Stomach smooth muscle (tissue), 2 donors: Measurements from ENCODE around the gene MINDY4.

ENCODE experiments used
- H3K27ac ChIP-seq: one replicate; pipeline ENCODE4 v1.7.0; 2013; ENCODE audit warnings: mild to moderate bottlenecking, low read length, inconsistent platforms
- H3K27me3 ChIP-seq, 2 donors: one replicate each; pipeline ENCODE4 v1.7.0; 2013; ENCODE audit warnings: low read length in 2 of 2; ENCODE audit not compliant: insufficient read depth in 2 of 2, control insufficient read depth in 1 of 2
- H3K36me3 ChIP-seq, 2 donors: one replicate each; pipeline ENCODE4 v1.7.0; 2013; ENCODE audit warnings: low read length in 2 of 2; ENCODE audit not compliant: control insufficient read depth in 2 of 2, insufficient read depth in 2 of 2
- H3K4me1 ChIP-seq: one replicate; pipeline ENCODE4 v1.7.0; 2013; ENCODE audit warnings: low read length; ENCODE audit not compliant: control insufficient read depth, insufficient read depth
- H3K4me3 ChIP-seq, 2 donors: one replicate each; pipeline ENCODE4 v1.7.0; 2013; ENCODE audit warnings: low read length in 2 of 2
- H3K9ac ChIP-seq, 2 donors: one replicate each; pipeline ENCODE4 v1.7.0; 2013; ENCODE audit warnings: low read length in 2 of 2, mild to moderate bottlenecking in 1 of 2
- H3K9me3 ChIP-seq, 2 donors: one replicate each; pipeline ENCODE4 v1.7.0; 2013; ENCODE audit warnings: low read length in 2 of 2; ENCODE audit not compliant: control insufficient read depth in 2 of 2
- donor health status: healthy.
- donor health status: Pancreatic carcinoma.

MINDY4 gene

DNA sequence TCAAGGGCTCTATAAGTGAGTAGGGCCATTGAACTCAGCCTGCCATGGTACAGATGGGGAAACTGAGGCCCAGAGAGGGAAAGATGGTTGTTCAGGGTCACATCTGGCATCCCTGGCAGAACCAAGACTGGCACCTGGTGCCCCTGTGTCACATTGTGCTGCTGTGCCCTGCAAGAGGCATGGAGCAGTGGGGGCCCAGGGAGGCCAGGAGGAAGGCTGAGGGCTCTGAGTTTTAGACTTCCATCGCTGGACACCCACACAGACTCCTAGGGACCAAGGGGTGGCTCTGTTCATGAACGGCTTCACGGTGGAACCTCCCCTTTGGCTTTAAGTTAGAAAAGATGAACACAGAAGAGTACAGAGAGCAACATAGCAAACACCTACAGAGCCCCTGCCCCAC is 73.7 kb downstream of the MINDY4 start:
- Histone ChIP-seq H3K27me3 (no peaks in the 10 kb centered on the region), H3K36me3 (peaks cover 0 to 16% of the 10 kb centered on the region in 2 donors), H3K9me3 (no peaks in the 10 kb centered on the region), H3K4me1 (peaks cover 54% of the 10 kb centered on the region), H3K9ac (no peak overlapping the region), H3K27ac (peak overlapping the region; percentile 90), H3K4me3 (no peak overlapping the region)

DNA sequence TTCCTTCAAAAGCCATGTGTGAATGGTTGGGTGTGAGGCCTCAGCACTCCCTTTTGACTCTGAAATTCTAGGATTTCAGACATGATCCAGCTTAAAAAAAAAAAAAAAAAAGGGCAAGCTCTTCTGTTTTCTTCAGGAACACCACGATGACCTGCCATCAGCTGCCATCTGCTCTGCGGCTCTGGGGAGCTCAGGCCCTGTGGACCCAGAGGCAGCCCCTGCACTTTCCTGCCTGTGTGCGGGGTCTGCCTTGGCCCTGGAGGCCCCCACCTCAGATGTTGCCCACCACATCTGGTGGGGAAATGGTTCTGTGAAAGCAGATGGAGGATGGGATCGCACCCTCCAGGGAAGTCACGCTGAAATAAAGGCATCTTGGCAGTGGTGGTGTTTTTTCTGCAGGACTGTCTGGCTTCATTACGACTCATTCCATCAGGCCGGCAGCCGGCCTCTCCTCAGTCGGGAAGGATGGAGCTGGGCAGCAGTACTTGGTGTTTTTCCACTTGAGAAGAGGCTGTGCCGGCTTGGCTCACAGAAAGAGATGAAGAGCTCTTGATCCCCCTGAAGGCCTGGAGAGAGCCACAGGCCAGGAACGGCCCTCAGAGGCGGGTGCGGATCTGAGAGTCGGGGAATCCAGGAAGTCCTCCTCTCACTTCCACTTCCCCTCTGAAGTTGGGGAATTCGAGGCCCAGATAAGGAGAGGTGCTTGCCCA is 74.4 kb downstream of the MINDY4 start:
- Histone ChIP-seq H3K9me3 (no peaks in the 10 kb centered on the region), H3K4me3 (no peak overlapping the region), H3K9ac (peak overlapping the region; percentile 29 to 42), H3K4me1 (peaks cover 61% of the 10 kb centered on the region), H3K27ac (peak overlapping the region; percentile 90), H3K27me3 (no peaks in the 10 kb centered on the region), H3K36me3 (peaks cover 0 to 11% of the 10 kb centered on the region in 2 donors)

DNA sequence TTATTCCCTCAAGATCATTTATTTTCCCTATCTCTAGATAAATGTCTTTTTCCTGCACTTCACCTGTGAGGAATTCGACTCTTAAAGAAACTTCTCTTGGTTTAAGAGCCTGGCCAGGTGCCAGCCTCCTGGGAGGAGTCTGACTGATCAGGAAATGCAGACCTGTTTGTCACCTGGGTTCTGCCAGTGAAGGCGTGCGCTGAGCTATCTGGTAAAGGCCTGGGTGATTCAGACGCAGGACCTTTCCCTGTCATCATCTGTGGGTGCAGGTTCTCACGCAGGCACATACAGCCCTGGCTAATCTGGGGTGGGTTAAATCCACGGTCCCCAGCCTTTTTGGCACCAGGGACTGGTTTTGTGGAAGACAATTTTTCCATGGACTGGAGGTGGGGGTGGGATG is 75.2 kb downstream of the MINDY4 start:
- Histone ChIP-seq H3K9ac (peak overlapping the region in 1 of 2 donors; percentile 29), H3K27me3 (no peaks in the 10 kb centered on the region), H3K9me3 (no peaks in the 10 kb centered on the region), H3K4me3 (no peak overlapping the region), H3K4me1 (peaks cover 66% of the 10 kb centered on the region), H3K36me3 (peaks cover 0 to 5% of the 10 kb centered on the region in 2 donors), H3K27ac (peak overlapping the region; percentile 90)

- H3K4me1 ChIP-seq: peaks cover 78% of the 10 kb centered on the region
- H3K9ac ChIP-seq: no peak overlapping the region
- no peaks in the 10 kb centered on the region for H3K9me3 ChIP-seq
- H3K4me3 ChIP-seq: no peak overlapping the region
- no peaks in the 10 kb centered on the region for H3K27me3 ChIP-seq
- H3K27ac ChIP-seq: peak overlapping the region; percentile 99
- no peaks in the 10 kb centered on the region for H3K36me3 ChIP-seq
Measured at GRCh38 chr7:30848121-30848855, 77.1 kb downstream of the MINDY4 start.

- Histone ChIP-seq H3K4me1 (peaks cover 80% of the 10 kb centered on the region), H3K4me3 (no peak overlapping the region), H3K27ac (peak overlapping the region; percentile 99), H3K36me3 (peaks cover 2 to 3% of the 10 kb centered on the region in 2 donors), H3K9me3 (no peaks in the 10 kb centered on the region), H3K27me3 (no peaks in the 10 kb centered on the region), H3K9ac (no peak overlapping the region)
Measured at GRCh38 chr7:30849565-30849964, 78.3 kb downstream of the MINDY4 start.

DNA sequence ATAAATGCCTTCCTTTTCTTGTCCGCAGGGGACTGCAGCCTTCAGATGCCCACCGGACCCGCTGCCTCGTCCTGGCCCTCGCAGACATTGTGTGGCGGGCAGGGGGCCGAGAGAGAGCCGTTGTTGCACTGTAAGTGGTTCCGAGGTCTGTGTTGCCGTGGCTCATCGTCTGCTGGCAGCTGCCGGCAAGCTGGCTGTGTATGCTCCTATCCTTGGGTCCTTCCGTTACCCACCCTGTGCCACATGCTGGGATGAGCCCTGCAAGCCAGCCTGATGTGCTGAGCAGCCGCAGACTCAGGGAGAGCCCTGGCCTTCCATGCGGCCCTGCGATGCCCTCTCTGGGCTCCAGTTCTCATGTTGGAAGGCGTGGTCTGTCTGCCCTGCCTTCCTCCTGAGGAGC is 79.2 kb downstream of the MINDY4 start:
- H3K4me3 ChIP-seq: no peak overlapping the region
- peaks cover 4 to 9% of the 10 kb centered on the region in 2 donors for H3K36me3 ChIP-seq
- H3K4me1 ChIP-seq: peaks cover 75% of the 10 kb centered on the region
- no peak overlapping the region for H3K9ac ChIP-seq
- no peaks in the 10 kb centered on the region for H3K9me3 ChIP-seq
- H3K27me3 ChIP-seq: no peaks in the 10 kb centered on the region
- H3K27ac ChIP-seq: peak overlapping the region; percentile 99

- Histone ChIP-seq H3K4me1 (peaks cover 61% of the 10 kb centered on the region), H3K36me3 (peaks cover 4 to 13% of the 10 kb centered on the region in 2 donors), H3K9ac (peak overlapping the region; percentile 81), H3K4me3 (peak overlapping the region in 1 of 2 donors; percentile 47), H3K27me3 (no peaks in the 10 kb centered on the region), H3K9me3 (no peaks in the 10 kb centered on the region), H3K27ac (peak overlapping the region; percentile 99)
Measured at GRCh38 chr7:30851651-30852307, 80.6 kb downstream of the MINDY4 start.

GRCh38 chr7:30852308-30852684 is 81.1 kb downstream of the MINDY4 start:
- no peaks in the 10 kb centered on the region for H3K27me3 ChIP-seq
- peak overlapping the region in 1 of 2 donors; percentile 47 for H3K4me3 ChIP-seq
- peaks cover 61% of the 10 kb centered on the region for H3K4me1 ChIP-seq
- no peaks in the 10 kb centered on the region for H3K9me3 ChIP-seq
- H3K9ac ChIP-seq: peak overlapping the region; percentile 81
- peak overlapping the region; percentile 99 for H3K27ac ChIP-seq
- H3K36me3 ChIP-seq: peaks cover 4 to 16% of the 10 kb centered on the region in 2 donors

DNA sequence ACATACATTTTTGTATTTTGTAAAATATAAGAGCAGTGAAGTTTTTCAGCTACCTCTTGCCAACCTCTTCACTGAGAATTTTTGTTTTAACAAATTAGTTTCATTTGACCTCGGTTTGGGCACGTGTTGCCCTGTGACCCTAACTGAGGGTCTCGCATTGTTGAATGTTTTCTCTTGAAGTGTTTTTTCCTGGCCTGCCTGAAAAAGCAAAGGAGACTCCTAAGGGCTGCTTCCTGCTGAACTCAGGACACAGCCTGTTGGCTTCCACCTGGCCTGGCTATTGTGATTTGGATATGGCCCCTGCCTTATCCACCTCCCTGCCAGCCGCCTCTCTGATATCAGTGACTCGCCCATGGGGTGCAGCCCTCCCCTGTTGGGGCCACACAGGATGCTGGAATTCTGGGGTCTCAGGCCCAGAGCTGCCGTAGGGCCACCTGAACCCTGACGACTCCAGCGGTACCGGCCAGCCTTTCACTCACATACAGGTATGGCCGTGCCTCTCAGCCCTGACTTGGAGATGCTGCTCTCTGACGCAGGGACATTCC is 81.6 kb downstream of the MINDY4 start:
- H3K27me3 ChIP-seq: no peaks in the 10 kb centered on the region
- peaks cover 61% of the 10 kb centered on the region for H3K4me1 ChIP-seq
- H3K4me3 ChIP-seq: peak overlapping the region; percentile 1 to 29
- no peaks in the 10 kb centered on the region for H3K9me3 ChIP-seq
- H3K36me3 ChIP-seq: peaks cover 4 to 16% of the 10 kb centered on the region in 2 donors
- H3K27ac ChIP-seq: peak overlapping the region; percentile 99
- H3K9ac ChIP-seq: peak overlapping the region; percentile 81

GRCh38 chr7:30853576-30853975 is 82.4 kb downstream of the MINDY4 start:
- Histone ChIP-seq H3K4me3 (peak overlapping the region; percentile 1 to 29), H3K9ac (peak overlapping the region; percentile 13 to 81), H3K9me3 (no peaks in the 10 kb centered on the region), H3K4me1 (peaks cover 56% of the 10 kb centered on the region), H3K36me3 (peaks cover 4 to 19% of the 10 kb centered on the region in 2 donors), H3K27me3 (no peaks in the 10 kb centered on the region), H3K27ac (peak overlapping the region; percentile 99)
